Activated naive CD4-positive, alpha-beta T cell treated with anti-CD3 and anti-CD28 coated beads, Interleukin-2, amount 10 ng/mL, durations not matched to agents 7 days and 5 days (primary cell): ENCODE results near the gene EXO1.

ENCODE experiments used
- CTCF ChIA-PET: fragments of 350-600 bp; sonication (Branson Sonifier 250); formaldehyde crosslinking; loops from one replicate; lab custom pipeline; 2021; ENCODE audit warnings: antibody characterized with exemption; lab: Charles Lee
- DNase-seq: peaks from one replicate; pipeline ENCODE4 v3.0.0-alpha.2; 2020
- H3K27ac Mint-ChIP-seq: one replicate; pipeline ENCODE4 v1.8.0; 2021; ENCODE audit warnings: mild to moderate bottlenecking, moderate library complexity, mixed read lengths
- H3K27me3 Mint-ChIP-seq: one replicate; pipeline ENCODE4 v1.8.0; 2021; ENCODE audit warnings: mild to moderate bottlenecking, mixed read lengths
- H3K36me3 Mint-ChIP-seq: one replicate; pipeline ENCODE4 v1.8.0; 2021; ENCODE audit warnings: mixed read lengths
- H3K4me1 Mint-ChIP-seq: one replicate; pipeline ENCODE4 v1.8.0; 2021; ENCODE audit warnings: mixed read lengths
- H3K4me3 Mint-ChIP-seq: one replicate; pipeline ENCODE4 v1.8.0; 2021; ENCODE audit warnings: mild to moderate bottlenecking, moderate library complexity, mixed read lengths
- H3K9me3 Mint-ChIP-seq: one replicate; pipeline ENCODE4 v1.8.0; 2021; ENCODE audit warnings: mixed read lengths

The EXO1 gene

DNA sequence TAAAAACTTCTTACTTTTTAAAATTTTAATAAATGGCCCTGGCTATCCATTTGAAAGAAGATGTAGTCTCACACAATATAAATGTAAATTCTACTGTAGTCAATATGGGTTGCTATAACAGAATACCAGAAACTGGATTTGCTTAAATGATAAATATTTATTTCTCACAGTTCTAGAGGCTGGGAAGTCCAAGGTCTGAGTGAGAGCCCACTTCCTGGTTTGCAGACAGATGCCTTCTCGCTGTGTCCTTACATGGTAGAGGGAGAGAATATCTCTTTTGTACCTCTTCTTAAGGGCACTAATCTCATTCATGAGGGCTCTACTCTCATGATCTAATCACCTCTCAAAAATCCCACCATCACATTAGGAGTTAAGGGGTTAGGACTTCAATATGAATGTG is 35.2 kb downstream of the EXO1 start:
- Mint-ChIP-seq H3K27me3 (no peaks in the 10 kb centered on the region), H3K4me3 (no peak overlapping the region), H3K9me3 (no peaks in the 10 kb centered on the region), H3K36me3 (peaks cover 37% of the 10 kb centered on the region), H3K4me1 (no peaks in the 10 kb centered on the region), H3K27ac (no peak overlapping the region)
- no peak for DNase-seq
- CTCF ChIA-PET: no interaction called here

GRCh38 chr1:241888232-241888631 is 40.2 kb downstream of the EXO1 start:
- DNase-seq: no peak
- CTCF ChIA-PET: interaction anchor here (0.6 kb wide), 1 partner anchor 68 kb away, joined by 3 read pairs; no protein-coding TSS in a partner anchor
- no peak overlapping the region for H3K27ac Mint-ChIP-seq
- no peaks in the 10 kb centered on the region for H3K4me1 Mint-ChIP-seq
- no peaks in the 10 kb centered on the region for H3K9me3 Mint-ChIP-seq
- H3K36me3 Mint-ChIP-seq: peaks cover 34% of the 10 kb centered on the region
- H3K27me3 Mint-ChIP-seq: no peaks in the 10 kb centered on the region
- H3K4me3 Mint-ChIP-seq: no peak overlapping the region

- no peaks in the 10 kb centered on the region for H3K27me3 Mint-ChIP-seq
- DNase-seq: no peak
- no peak overlapping the region for H3K4me3 Mint-ChIP-seq
- no peaks in the 10 kb centered on the region for H3K4me1 Mint-ChIP-seq
- CTCF ChIA-PET: no interaction called here
- H3K9me3 Mint-ChIP-seq: no peaks in the 10 kb centered on the region
- H3K36me3 Mint-ChIP-seq: peaks cover 24% of the 10 kb centered on the region
- H3K27ac Mint-ChIP-seq: no peak overlapping the region
Measured at GRCh38 chr1:241891296-241891695, 43.3 kb downstream of the EXO1 start.

DNA sequence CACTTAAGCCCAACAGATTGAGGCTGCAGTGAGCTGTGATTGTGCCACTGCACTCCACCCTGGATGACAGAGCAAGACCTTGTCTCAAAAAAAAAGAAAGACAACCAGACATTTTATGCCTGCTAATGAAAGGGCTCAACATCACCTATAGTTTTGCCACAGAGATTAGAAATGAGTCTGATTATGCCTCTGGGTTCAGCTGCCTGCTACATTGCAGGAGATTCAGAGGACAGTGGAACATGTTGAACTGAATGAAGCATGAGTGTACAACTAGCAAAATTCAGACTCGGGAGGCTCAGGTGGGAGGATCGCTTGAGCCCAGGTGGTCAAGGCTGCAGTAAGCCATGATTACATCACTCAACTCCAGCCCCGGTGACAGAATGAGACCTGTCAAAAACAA is 46.0 kb downstream of the EXO1 start:
- DNase-seq: no peak
- no peak overlapping the region for H3K4me3 Mint-ChIP-seq
- CTCF ChIA-PET: no interaction called here
- H3K4me1 Mint-ChIP-seq: no peaks in the 10 kb centered on the region
- no peaks in the 10 kb centered on the region for H3K27me3 Mint-ChIP-seq
- H3K27ac Mint-ChIP-seq: no peak overlapping the region
- H3K36me3 Mint-ChIP-seq: peaks cover 18% of the 10 kb centered on the region
- H3K9me3 Mint-ChIP-seq: no peaks in the 10 kb centered on the region

DNA sequence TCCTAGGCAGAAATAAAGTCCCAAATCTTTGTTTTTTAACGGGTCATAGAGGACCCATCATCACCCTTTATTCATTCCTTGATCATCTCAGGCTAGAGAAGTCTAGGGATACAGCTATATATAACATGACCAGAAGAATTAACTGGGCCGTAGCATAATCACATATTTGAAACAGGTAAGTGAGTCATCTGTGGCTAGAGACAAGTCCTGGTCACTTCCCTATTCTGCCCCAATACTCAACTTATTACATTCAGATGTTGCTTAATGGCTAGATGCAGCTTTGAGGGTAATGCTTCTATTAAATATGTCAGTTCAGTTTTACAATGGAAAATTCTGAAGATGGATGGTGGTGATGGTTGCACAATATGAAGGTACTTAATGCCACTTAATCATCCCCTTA is 47.0 kb downstream of the EXO1 start:
- CTCF ChIA-PET: interaction anchor here (0.6 to 1.6 kb wide), 2 partner anchors 102 to 345 kb away, joined by 3 to 8 read pairs; no protein-coding TSS in a partner anchor
- peaks cover 18% of the 10 kb centered on the region for H3K36me3 Mint-ChIP-seq
- no peak overlapping the region for H3K4me3 Mint-ChIP-seq
- H3K4me1 Mint-ChIP-seq: no peaks in the 10 kb centered on the region
- no peak overlapping the region for H3K27ac Mint-ChIP-seq
- no peaks in the 10 kb centered on the region for H3K9me3 Mint-ChIP-seq
- no peak for DNase-seq
- H3K27me3 Mint-ChIP-seq: no peaks in the 10 kb centered on the region

GRCh38 chr1:241896670-241896962 is 48.6 kb downstream of the EXO1 start:
- peaks cover 6% of the 10 kb centered on the region for H3K36me3 Mint-ChIP-seq
- no peak overlapping the region for H3K27ac Mint-ChIP-seq
- CTCF ChIA-PET: interaction anchor here (0.9 to 1.8 kb wide), 6 partner anchors 10 to 287 kb away, joined by 3 to 8 read pairs (median 5); partner anchors contain the start of gene MAP1LC3C

GRCh38 chr1:241899210-241899609 is 51.2 kb downstream of the EXO1 start:
- Mint-ChIP-seq H3K4me3 (no peak overlapping the region), H3K9me3 (no peaks in the 10 kb centered on the region), H3K4me1 (no peaks in the 10 kb centered on the region), H3K27ac (no peak overlapping the region), H3K27me3 (no peaks in the 10 kb centered on the region), H3K36me3 (peaks cover 6% of the 10 kb centered on the region)
- CTCF ChIA-PET: interaction anchor here (0.9 to 1.0 kb wide), 2 partner anchors 87 to 290 kb away, joined by 3 read pairs; no protein-coding TSS in a partner anchor
- no peak for DNase-seq

More at GRCh38 chr1:241896670-241896962, 48.6 kb downstream of the EXO1 start:
- Mint-ChIP-seq H3K4me1 (no peaks in the 10 kb centered on the region), H3K4me3 (no peak overlapping the region), H3K9me3 (no peaks in the 10 kb centered on the region), H3K27me3 (no peaks in the 10 kb centered on the region)
- DNase-seq: no peak

- Mint-ChIP-seq H3K4me1 (no peaks in the 10 kb centered on the region), H3K9me3 (no peaks in the 10 kb centered on the region), H3K36me3 (peaks cover 6% of the 10 kb centered on the region), H3K4me3 (no peak overlapping the region), H3K27me3 (no peaks in the 10 kb centered on the region), H3K27ac (no peak overlapping the region)
- DNase-seq: no peak
- CTCF ChIA-PET: no interaction called here
Measured at GRCh38 chr1:241900381-241900780, 52.4 kb downstream of the EXO1 start.

DNA sequence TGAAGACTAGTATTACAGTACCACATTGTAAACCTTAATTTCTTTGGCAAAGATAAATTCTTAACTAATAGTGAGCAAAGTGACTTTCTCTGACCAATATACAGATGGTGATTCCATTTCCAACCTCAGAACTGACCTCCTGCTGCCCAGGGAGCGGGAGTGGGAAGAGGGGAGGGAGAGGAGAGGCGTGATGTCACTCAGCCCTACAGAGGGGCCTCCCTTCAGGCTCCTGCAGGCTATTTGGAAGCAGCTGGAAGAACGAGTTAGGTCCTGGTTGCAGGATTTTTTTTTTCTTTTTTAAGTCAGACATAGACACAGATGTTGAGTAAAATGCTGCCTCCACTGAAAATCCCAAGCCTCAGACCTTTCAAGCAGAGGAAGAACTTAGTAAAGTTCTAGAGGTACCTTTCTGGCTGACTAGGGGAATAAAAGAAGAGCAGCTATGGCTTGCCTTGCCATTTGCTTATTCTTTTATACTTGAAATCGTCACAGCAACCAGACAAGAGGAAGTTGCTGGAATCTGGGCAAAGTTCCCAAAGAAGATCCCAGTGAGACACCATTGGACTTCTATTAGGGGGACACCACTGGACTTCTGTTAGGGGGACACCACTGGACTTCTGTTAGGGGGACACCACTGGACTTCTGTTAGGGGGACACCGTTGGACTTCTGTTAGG is 54.5 kb downstream of the EXO1 start:
- CTCF ChIA-PET: no interaction called here
- DNase-seq: no peak
- Mint-ChIP-seq H3K27ac (no peak overlapping the region), H3K27me3 (no peaks in the 10 kb centered on the region), H3K36me3 (peaks cover 6% of the 10 kb centered on the region), H3K9me3 (no peaks in the 10 kb centered on the region), H3K4me1 (no peaks in the 10 kb centered on the region), H3K4me3 (no peak overlapping the region)

- DNase-seq: no peak
- H3K27me3 Mint-ChIP-seq: no peaks in the 10 kb centered on the region
- CTCF ChIA-PET: no interaction called here
- H3K36me3 Mint-ChIP-seq: no peaks in the 10 kb centered on the region
- no peaks in the 10 kb centered on the region for H3K9me3 Mint-ChIP-seq
- no peaks in the 10 kb centered on the region for H3K4me1 Mint-ChIP-seq
- H3K27ac Mint-ChIP-seq: no peak overlapping the region
- no peak overlapping the region for H3K4me3 Mint-ChIP-seq
Measured at GRCh38 chr1:241916196-241916595, 68.2 kb downstream of the EXO1 start.

DNA sequence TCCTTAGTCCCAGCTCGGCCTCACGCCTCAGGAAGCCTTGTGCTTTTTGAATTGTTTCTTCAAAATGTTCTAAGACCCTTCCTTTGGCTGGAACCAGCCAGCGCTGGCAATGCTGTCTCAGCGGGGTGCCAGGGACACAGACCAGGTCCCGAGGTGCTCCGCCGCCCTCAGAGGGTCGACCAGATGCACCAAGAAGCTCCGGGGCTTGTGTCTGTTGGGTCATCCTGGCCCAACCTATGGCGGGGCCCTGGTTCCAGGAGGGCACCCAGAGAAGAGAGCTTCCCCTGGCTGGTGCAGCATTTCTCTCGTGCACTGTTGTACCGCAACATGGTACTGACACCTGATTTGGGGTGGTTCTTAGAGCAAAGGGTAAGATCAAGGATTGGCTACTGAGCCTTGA is 69.5 kb downstream of the EXO1 start:
- Mint-ChIP-seq H3K27me3 (no peaks in the 10 kb centered on the region), H3K4me3 (no peak overlapping the region), H3K4me1 (no peaks in the 10 kb centered on the region), H3K36me3 (no peaks in the 10 kb centered on the region), H3K9me3 (no peaks in the 10 kb centered on the region), H3K27ac (no peak overlapping the region)
- no peak for DNase-seq
- CTCF ChIA-PET: interaction anchor here (1.3 kb wide), 1 partner anchor 68 kb away, joined by 3 read pairs; no protein-coding TSS in a partner anchor

DNA sequence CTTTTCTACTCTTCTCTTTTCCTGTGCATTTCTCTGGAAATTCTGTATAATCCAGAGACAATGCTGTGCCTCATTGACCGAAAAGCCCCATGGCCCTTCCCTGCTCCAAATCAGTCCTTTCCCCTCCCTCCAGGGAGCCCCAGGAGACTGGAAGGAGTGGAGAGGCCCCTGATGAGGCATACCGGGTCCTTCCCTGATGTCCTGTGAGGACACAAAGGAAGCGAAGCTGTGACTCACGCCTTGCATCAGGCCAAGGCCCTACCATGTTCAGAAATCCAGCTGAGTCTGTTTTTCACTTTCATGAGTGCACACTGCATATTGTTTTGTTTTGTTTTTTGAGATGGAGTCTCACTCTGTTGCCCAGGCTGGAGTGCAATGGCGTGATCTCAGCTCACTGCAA is 70.9 kb downstream of the EXO1 start:
- H3K27me3 Mint-ChIP-seq: no peaks in the 10 kb centered on the region
- no peak overlapping the region for H3K27ac Mint-ChIP-seq
- H3K4me1 Mint-ChIP-seq: no peaks in the 10 kb centered on the region
- H3K4me3 Mint-ChIP-seq: no peak overlapping the region
- DNase-seq: no peak
- H3K9me3 Mint-ChIP-seq: no peaks in the 10 kb centered on the region
- H3K36me3 Mint-ChIP-seq: no peaks in the 10 kb centered on the region
- CTCF ChIA-PET: no interaction called here

DNA sequence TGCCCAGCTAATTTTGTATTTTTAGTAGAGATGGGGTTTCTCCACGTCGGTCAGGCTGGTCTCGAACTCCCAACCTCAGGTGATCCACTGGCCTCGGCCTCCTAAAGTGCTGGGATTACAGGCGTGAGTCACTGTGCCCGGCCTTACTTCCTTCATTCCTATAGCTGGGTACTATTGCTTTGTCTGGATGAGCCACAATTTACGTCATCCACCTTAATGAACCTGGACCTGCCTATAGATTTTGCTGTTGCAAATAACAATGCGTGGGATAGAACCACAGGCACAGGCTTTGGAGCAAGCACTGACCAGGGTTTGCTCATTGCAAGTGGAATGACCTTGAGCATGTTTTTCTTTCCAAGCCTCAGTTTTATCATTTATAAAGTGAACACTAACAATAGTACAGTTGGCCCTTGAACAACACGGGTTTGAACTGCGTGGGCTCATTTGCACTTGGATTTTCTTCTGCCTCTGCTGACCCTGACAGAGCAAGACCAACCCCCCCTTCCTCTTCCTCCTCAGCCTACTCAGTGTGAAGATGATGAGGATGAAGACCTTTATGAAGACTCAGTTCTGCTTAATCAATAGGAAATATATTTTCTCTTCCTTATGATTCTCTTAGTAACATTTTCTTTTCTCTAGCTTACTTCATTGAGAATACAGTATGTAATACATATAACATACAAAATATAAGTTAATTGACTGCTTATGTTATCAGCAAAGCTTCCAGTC is 76.2 kb downstream of the EXO1 start:
- DNase-seq: no peak
- H3K36me3 Mint-ChIP-seq: no peaks in the 10 kb centered on the region
- CTCF ChIA-PET: no interaction called here
- no peaks in the 10 kb centered on the region for H3K4me1 Mint-ChIP-seq
- no peak overlapping the region for H3K4me3 Mint-ChIP-seq
- no peaks in the 10 kb centered on the region for H3K27me3 Mint-ChIP-seq
- H3K9me3 Mint-ChIP-seq: no peaks in the 10 kb centered on the region
- no peak overlapping the region for H3K27ac Mint-ChIP-seq

- DNase-seq: no peak
- Mint-ChIP-seq H3K9me3 (no peaks in the 10 kb centered on the region), H3K4me3 (no peak overlapping the region), H3K27me3 (no peaks in the 10 kb centered on the region), H3K36me3 (no peaks in the 10 kb centered on the region), H3K4me1 (no peaks in the 10 kb centered on the region), H3K27ac (no peak overlapping the region)
- CTCF ChIA-PET: no interaction called here
Measured at GRCh38 chr1:241926141-241926540, 78.1 kb downstream of the EXO1 start.

- no peak overlapping the region for H3K27ac Mint-ChIP-seq
- no peak for DNase-seq
- H3K36me3 Mint-ChIP-seq: no peaks in the 10 kb centered on the region
- CTCF ChIA-PET: no interaction called here
- H3K9me3 Mint-ChIP-seq: no peaks in the 10 kb centered on the region
- no peak overlapping the region for H3K4me3 Mint-ChIP-seq
- H3K4me1 Mint-ChIP-seq: no peaks in the 10 kb centered on the region
- H3K27me3 Mint-ChIP-seq: no peaks in the 10 kb centered on the region
Measured at GRCh38 chr1:241927321-241927720, 79.3 kb downstream of the EXO1 start.
